DOHH2 (cell line): ENCODE data around the gene BRAP.

Experiments used
- CTCF ChIP-seq: fragments of 200-600 bp; sonication (generic); IDR thresholded peaks from one replicate; pipeline ENCODE4 v1.5.1; 2014; ENCODE audit warnings: antibody characterized with exemption, mild to moderate bottlenecking, low read depth, low read length; ENCODE audit not compliant: poor library complexity, severe bottlenecking
- EZH2phosphoT487 ChIP-seq: fragments of 200-600 bp; sonication (generic); IDR thresholded peaks from 2 replicates; pipeline ENCODE4 v1.6.1; 2017; ENCODE audit warnings: borderline replicate concordance, mild to moderate bottlenecking, antibody characterized with exemption, low read length, moderate library complexity, mixed read lengths

- TF ChIP-seq CTCF (no peak), EZH2phosphoT487 (no peak)
Measured at GRCh38 chr12:111685811-111686573, at the start of gene BRAP, which contains the start of gene ACAD10.
